T-helper 2 cell treated with Interferon-gamma antibody and Interleukin-4, amounts not matched to agents 100 ng/mL and 5 ng/mL, for 36 hours (primary cell): ENCODE results near the gene UGT2B28. TPM values are rescaled to one million over a fixed set of nuclear protein-coding genes. Genes with fewer than 3 reads are reported as not detected.
"Not testable (repeated sequence)": the region's sequence is repeated elsewhere in the genome, so short reads cannot be mapped to it uniquely, and the experiment has no call there.

Experiments used
- intact Hi-C: fragments of 100-400 bp; cut with micrococcal nuclease; formaldehyde crosslinking; loops from one replicate; pipeline ENCODE4 v1.15.1; 2023
- total RNA-seq: library from RNA; stranded (reverse); gene quantifications from 2 replicates; pipeline ENCODE4 v1.2.3, GENCODE V29; 2022

The UGT2B28 gene
- total RNA-seq, 1 donor from 2014 or later, result not detected

DNA sequence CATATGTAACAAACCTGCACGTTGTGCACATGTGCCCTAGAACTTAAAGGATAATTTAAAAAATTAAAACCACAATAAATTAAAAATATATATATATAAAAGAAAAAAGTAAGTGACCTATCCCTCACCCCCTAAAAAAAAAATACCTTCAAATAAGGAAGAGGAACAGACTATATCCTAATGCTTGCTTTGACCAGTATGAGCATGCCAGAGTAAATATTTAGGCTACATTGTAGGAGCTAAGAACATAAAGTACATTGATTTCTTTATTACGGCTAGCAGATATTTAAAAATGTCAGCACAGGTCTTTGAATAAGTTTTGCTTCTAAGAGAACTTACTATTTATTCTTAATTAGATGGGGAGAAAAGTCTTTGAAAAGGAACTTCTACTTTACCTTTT is 62.8 kb downstream of the UGT2B28 start:
- intact Hi-C loops, result not testable (repeated sequence)

DNA sequence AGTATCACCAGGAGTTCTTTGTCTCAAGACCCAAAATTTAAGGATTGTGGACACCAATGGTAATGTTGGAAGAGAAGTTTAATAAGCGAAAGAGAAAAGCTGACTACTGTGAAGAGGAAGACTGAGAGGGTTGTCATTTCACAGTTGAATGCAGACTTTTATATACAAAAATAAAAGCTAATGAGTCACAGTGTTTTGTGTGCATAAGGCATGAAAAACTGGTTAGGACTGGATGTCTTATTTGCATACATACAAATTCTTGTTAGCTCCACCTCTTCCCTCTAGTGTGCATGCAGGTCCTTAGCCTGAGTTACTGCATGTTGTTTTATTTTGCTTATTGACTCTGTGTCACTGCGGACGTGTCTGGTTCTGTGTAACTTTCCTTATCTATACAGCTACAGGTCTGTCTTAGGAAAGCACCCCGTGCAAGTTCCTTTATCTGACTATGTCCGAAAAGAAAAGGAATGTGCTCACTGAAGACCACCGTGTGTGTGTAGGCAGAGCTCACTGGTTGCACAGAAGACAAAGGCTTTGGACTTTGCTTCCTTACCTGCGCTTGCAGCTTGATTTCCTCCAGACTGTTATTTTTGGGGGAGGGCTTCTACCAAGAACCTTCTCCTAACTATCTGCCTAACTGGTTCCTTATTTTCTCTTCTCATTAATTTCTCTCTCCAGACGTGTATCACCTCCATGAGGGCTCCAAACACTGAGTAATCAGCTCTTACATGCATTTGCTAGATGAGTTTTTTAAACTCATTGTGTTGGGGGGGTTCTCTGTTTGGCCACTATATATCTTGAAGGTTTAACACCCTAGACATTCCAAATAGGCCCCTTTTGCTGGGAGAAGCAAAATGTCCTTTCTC is 63.5 kb downstream of the UGT2B28 start:
- intact Hi-C loops, result not testable (repeated sequence)

Other genes with a start within 250 kb of the UGT2B28 start
- gene UGT2B7, start 184.0 kb upstream of the UGT2B28 start, total RNA-seq, result not detected in 2 replicates
- gene UGT2B11, start 65.7 kb upstream of the UGT2B28 start, total RNA-seq, result not detected in 2 replicates
- not detected in 2 replicates for gene UGT2B4, start 215.4 kb downstream of the UGT2B28 start, total RNA-seq